Lower leg skin (tissue), 3 donors: Measurements from ENCODE around the gene RPS3.

Experiments
- CTCF ChIP-seq, 3 donors: fragments of 450-650 bp; IDR thresholded peaks; one replicate each; pipeline ENCODE4 v1.5.1; 2016; ENCODE audit warnings: antibody characterized with exemption in 3 of 3, mild to moderate bottlenecking in 3 of 3, moderate library complexity in 2 of 3
- POLR2A ChIP-seq, 2 donors: fragments of 450-650 bp; IDR thresholded peaks; one replicate each; pipeline ENCODE4 v1.6.1; 2016 to 2017; ENCODE audit warnings: antibody characterized with exemption in 2 of 2, mild to moderate bottlenecking in 1 of 2, moderate library complexity in 1 of 2

- no peak for TF ChIP-seq CTCF (IDR thresholded peaks at IDR 0.05)
- TF ChIP-seq POLR2A (IDR thresholded peaks at IDR 0.05) = no peak
Observed at GRCh38 chr11:75356613-75357012, 42.7 kb upstream of the RPS3 start.
